Kidney epithelial cell (primary cell): ENCODE results near the gene RYR3. TPM values are rescaled to one million over a fixed set of nuclear protein-coding genes. Genes with fewer than 3 reads are reported as not detected.

Source experiments
- DNase-seq: peaks from one replicate; pipeline ENCODE4 v3.0.0-alpha.2; 2010; ENCODE audit warnings: low read depth
- H3K27me3 ChIP-seq: 2 replicates; pipeline ENCODE4 v1.6.0; 2011; ENCODE audit warnings: low read length; ENCODE audit not compliant: control insufficient read depth, insufficient read depth
- H3K36me3 ChIP-seq: 2 replicates; pipeline ENCODE4 v1.5.1; 2011; ENCODE audit warnings: low read length; ENCODE audit not compliant: control insufficient read depth, insufficient read depth
- H3K4me3 ChIP-seq: 2 replicates; pipeline ENCODE4 v1.5.1; 2011; ENCODE audit warnings: low read depth, mild to moderate bottlenecking, control low read depth, low read length
- total RNA-seq: library from RNA; depleted of rRNA; stranded (reverse); fragments of >200 nt; gene quantifications from 2 replicates; pipeline ENCODE4 v1.2.3, GENCODE V29; 2015
- TF ChIP-seq, protein P1 (sequence below): IDR thresholded peaks from 2 replicates; pipeline ENCODE4 v1.5.1; 2011; ENCODE audit warnings: mild to moderate bottlenecking, moderate library complexity, low read length, control low read depth, inconsistent platforms; ENCODE audit not compliant: insufficient read depth, poor library complexity, severe bottlenecking

The RYR3 gene
- total RNA-seq, 1 donor from 2014 or later: 0.50 TPM

DNA sequence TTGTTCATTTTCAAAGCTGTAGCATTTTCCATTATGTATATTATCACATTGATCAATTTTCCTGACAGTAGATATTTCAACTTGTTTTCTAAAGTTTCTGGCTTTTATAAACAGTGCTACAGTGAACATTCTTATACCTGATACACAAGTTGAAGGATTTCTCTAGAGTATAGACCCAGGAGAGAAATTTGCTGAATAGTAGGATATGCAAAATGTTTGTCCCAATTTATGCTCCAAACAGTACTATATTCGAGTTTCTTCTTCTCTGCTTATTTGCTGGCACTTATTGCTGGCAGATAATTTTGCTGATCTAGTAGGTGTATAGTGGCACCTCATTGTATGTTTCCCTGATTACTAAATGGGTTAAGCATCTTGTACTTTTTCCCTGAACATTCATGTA, 540.3 kb downstream of the RYR3 start:
- H3K27me3 ChIP-seq: no peaks in the 10 kb centered on the region
- H3K36me3 ChIP-seq: no peaks in the 10 kb centered on the region
- no peak for DNase-seq
- no peak overlapping the region for H3K4me3 ChIP-seq
- TF ChIP-seq, protein P1, sequence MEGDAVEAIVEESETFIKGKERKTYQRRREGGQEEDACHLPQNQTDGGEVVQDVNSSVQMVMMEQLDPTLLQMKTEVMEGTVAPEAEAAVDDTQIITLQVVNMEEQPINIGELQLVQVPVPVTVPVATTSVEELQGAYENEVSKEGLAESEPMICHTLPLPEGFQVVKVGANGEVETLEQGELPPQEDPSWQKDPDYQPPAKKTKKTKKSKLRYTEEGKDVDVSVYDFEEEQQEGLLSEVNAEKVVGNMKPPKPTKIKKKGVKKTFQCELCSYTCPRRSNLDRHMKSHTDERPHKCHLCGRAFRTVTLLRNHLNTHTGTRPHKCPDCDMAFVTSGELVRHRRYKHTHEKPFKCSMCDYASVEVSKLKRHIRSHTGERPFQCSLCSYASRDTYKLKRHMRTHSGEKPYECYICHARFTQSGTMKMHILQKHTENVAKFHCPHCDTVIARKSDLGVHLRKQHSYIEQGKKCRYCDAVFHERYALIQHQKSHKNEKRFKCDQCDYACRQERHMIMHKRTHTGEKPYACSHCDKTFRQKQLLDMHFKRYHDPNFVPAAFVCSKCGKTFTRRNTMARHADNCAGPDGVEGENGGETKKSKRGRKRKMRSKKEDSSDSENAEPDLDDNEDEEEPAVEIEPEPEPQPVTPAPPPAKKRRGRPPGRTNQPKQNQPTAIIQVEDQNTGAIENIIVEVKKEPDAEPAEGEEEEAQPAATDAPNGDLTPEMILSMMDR: no peak

DNA sequence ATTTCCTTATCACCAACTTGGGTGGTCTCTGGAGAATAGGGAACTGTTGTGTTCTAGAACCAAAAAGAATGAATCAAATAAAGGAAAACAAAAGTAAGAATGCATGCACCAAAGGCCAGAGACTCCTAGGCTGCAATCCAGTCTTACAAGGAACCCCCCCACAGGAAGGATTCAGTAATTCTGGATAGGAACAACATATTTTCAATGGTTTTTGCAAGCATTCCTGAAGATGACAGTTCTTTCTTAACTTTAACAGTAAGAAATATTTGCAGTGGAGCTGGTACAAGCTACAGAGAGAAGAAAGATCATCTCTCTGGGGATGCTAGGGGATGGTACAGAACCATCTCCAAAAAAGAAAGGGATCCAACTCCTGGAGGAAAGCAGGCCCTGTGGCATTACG, 541.3 kb downstream of the RYR3 start:
- Histone ChIP-seq H3K36me3 (no peaks in the 10 kb centered on the region), H3K27me3 (no peaks in the 10 kb centered on the region), H3K4me3 (no peak overlapping the region)
- DNase-seq: no peak
- TF ChIP-seq, protein P1: no peak

DNA sequence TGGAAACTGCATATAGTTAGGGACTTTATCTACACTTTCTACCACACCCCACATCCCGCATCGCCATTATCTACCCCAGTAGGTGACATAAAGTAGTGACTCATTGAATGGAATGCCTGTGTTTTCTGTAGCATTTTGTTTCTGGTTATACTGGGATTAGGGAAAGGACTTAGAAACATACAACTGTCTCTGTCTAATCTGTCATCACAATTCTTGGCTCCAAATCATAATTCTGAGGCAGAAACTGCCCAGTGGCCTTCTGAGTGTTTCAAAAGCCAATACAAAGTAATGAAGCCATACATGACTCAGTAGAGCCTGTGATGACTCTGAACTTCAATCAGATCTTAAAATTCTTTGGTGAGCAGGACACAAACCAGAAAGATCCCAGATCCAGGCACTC, 541.8 kb downstream of the RYR3 start:
- DNase-seq: no peak
- TF ChIP-seq, protein P1: no peak
- Histone ChIP-seq H3K27me3 (no peaks in the 10 kb centered on the region), H3K36me3 (no peaks in the 10 kb centered on the region), H3K4me3 (no peak overlapping the region)

DNA sequence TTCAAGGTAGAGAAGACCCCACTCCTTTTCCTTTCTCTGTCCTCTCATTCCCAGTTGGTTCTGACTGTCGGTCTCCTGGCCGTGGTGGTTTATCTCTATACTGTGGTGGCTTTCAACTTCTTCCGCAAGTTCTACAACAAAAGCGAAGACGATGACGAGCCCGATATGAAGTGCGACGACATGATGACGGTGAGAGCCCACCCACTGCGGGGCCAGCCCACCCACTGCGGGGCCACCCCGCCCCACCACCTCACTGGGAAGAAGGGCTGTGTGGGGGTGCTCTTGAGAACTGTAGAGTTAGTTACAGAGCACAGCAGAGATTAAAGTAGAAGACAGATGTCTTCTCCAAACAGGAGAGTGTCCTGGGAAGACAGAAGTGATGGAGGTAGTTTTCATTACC, 547.0 kb downstream of the RYR3 start:
- TF ChIP-seq, protein P1: no peak
- DNase-seq: no peak
- Histone ChIP-seq H3K4me3 (no peak overlapping the region), H3K27me3 (no peaks in the 10 kb centered on the region), H3K36me3 (no peaks in the 10 kb centered on the region)

DNA sequence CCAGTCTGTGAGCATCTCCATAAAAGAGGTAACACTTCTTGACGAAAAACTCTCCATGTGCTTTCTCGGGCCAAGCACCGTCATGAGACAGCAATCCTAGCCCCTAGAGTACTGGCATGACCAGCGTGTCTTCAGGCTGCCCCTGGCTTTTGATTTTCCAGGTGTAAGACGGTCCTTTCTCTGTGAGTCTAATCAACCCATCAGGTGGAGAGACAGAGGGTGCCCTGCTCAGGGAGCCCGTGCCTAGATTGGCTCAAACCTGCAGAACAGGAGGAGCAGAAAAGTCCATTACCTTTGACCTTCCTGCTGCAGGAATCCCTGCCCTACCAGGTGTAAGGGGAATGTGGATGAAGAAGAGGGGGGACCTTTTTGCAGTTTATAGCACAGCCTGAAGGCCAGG, 548.1 kb downstream of the RYR3 start:
- DNase-seq: no peak
- H3K4me3 ChIP-seq: no peak overlapping the region
- no peaks in the 10 kb centered on the region for H3K36me3 ChIP-seq
- TF ChIP-seq, protein P1: no peak
- no peaks in the 10 kb centered on the region for H3K27me3 ChIP-seq

DNA sequence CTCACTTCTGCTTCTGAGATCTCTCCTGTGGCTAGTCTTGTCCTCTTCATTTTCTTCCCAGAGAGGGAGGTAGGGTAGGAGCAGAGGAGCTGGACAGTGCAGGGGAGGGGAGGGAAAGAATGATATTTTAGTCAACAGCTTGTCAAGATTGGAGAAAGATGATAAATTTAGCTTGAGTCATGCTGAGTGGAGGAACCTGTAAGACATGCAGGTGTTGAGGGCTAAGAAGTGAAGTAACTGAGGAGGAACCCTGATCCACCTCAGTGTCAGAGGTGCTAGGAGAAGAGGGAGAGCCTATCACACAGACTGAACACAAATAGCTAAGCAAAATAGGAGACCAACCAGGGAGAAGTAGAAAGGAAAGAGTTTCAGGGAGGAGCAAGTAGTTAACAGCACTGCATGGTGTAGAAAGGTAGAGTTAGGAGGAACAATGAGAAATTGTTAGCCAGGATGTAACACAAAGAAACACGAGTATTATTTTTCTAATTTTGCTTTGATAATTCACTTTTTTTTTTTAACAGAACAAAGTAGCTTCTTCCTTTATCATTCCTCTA, 549.3 kb downstream of the RYR3 start:
- no peaks in the 10 kb centered on the region for H3K27me3 ChIP-seq
- TF ChIP-seq, protein P1: no peak
- no peak overlapping the region for H3K4me3 ChIP-seq
- DNase-seq: no peak
- no peaks in the 10 kb centered on the region for H3K36me3 ChIP-seq
